ENCODE measurements around the gene KIR2DL1.
"Not testable (repeated sequence)": the region's sequence is repeated elsewhere in the genome, so short reads cannot be mapped to it uniquely, and the experiment has no call there.

GRCh38 chr19:54741950-54742349 lies 27.6 kb upstream of the KIR2DL1 start:
- not testable (repeated sequence) for TF ChIP-seq CSDC2 (CRISPR knock-in tag; IDR thresholded peaks at IDR 0.05); PPARA (CRISPR knock-in tag; IDR thresholded peaks at IDR 0.05; ENCODE audit: borderline replicate concordance); ZC3H10 (CRISPR knock-in tag; IDR thresholded peaks at IDR 0.05); CSRNP3 (CRISPR knock-in tag; IDR thresholded peaks at IDR 0.05); ZFP3 (CRISPR knock-in tag; IDR thresholded peaks at IDR 0.05)
